GM12878 (cell line): ENCODE results near the gene PDE10A. TPM values are rescaled to one million over a fixed set of nuclear protein-coding genes. Genes with fewer than 3 reads are reported as not detected.

ENCODE experiments used
- ATAC-seq: fragments of 200-7000 bp; cut with Tn5 transposase; 3 replicates; pipeline ENCODE4 v1.9.1; 2020; ENCODE audit warnings: mild to moderate bottlenecking, moderate library complexity
- BruUV-seq: library from RNA; stranded (reverse); fragments of 400-500 nt; replicated peaks from 2 replicates; lab custom pipeline; 2021; lab: Mats Ljungman, UMichigan
- CTCF ChIA-PET: fragments of 300-600 bp; sonication (Branson Sonifier 250); formaldehyde crosslinking; extraction: SDS; loops from one replicate; lab custom pipeline; 2021; ENCODE audit warnings: inconsistent platforms; lab: Yijun Ruan, JAX
- POLR2A ChIA-PET: fragments of 350-600 bp; formaldehyde crosslinking; extraction: SDS; loops from one replicate; lab custom pipeline; 2021; ENCODE audit warnings: inconsistent platforms; lab: Charles Lee
- RAD21 ChIA-PET: fragments of 300-600 bp; sonication (Branson Sonifier 250); formaldehyde crosslinking; loops from one replicate; lab custom pipeline; 2023; ENCODE audit warnings: antibody characterized with exemption; ENCODE audit not compliant: unreplicated experiment; lab: Charles Lee
- SMC1A ChIA-PET: fragments of 300-600 bp; sonication (Branson Sonifier 250); formaldehyde crosslinking; loops from one replicate; lab custom pipeline; 2023; ENCODE audit not compliant: unreplicated experiment, uncharacterized antibody; lab: Charles Lee
- DNase-seq: peaks from one replicate; pipeline ENCODE4 v3.0.0-alpha.2; 2011; ENCODE audit warnings: low read depth, low spot score
- FAIRE-seq: peaks from 3 replicates; lab custom pipeline; 2011; peaks lifted over from hg19 to GRCh38; lab: Jason Lieb, UNC
- H2AFZ ChIP-seq: 2 replicates; pipeline ENCODE4 v1.6.0; 2011; ENCODE audit warnings: low read depth, low read length, control low read depth; ENCODE audit not compliant: control insufficient read depth
- H3K27ac ChIP-seq: 2 replicates; pipeline ENCODE4 v1.5.1; 2011; ENCODE audit warnings: control low read depth; ENCODE audit not compliant: control insufficient read depth, insufficient read depth
- H3K27me3 ChIP-seq, 2 experiments: replicated peaks in 1 of 2; 2 replicates each; pipeline versions ENCODE4 v1.6.0 to v1.6.1; 2011; ENCODE audit warnings: low read length in 1 of 2; ENCODE audit not compliant: control insufficient read depth in 2 of 2, insufficient read depth in 2 of 2
- H3K36me3 ChIP-seq, 2 experiments: 2 replicates each; pipeline ENCODE4 v1.5.1; 2011; ENCODE audit warnings: low read length in 1 of 2; ENCODE audit not compliant: control insufficient read depth in 2 of 2, insufficient read depth in 2 of 2
- H3K4me1 ChIP-seq: 2 replicates; pipeline ENCODE4 v1.6.1; 2011; ENCODE audit warnings: mild to moderate bottlenecking, low read length, moderate library complexity, mixed read lengths; ENCODE audit not compliant: control insufficient read depth, insufficient read depth
- H3K4me2 ChIP-seq: 2 replicates; pipeline ENCODE4 v1.6.0; 2011; ENCODE audit warnings: control low read depth; ENCODE audit not compliant: control insufficient read depth, insufficient read depth
- H3K4me3 ChIP-seq: fragments of 200-600 bp; sonication (generic); 2 replicates; pipeline ENCODE4 v1.5.1; 2016
- H3K79me2 ChIP-seq: 2 replicates; pipeline ENCODE4 v1.6.0; 2011; ENCODE audit warnings: low read length; ENCODE audit not compliant: control insufficient read depth, insufficient read depth
- H3K9ac ChIP-seq: 2 replicates; pipeline ENCODE4 v1.8.0; 2011; ENCODE audit warnings: low read length, control low read depth, mixed read lengths; ENCODE audit not compliant: control insufficient read depth, insufficient read depth
- H3K9me3 ChIP-seq: replicated peaks from 3 replicates; pipeline ENCODE4 v1.5.1; 2011; ENCODE audit warnings: mild to moderate bottlenecking, low read length; ENCODE audit not compliant: control insufficient read depth, insufficient read depth
- H4K20me1 ChIP-seq: 2 replicates; pipeline ENCODE4 v1.6.0; 2011; ENCODE audit not compliant: control insufficient read depth, insufficient read depth
- ATF7 ChIP-seq: fragments of 450-650 bp; IDR thresholded peaks from 2 replicates; pipeline ENCODE4 v1.6.1; 2016; ENCODE audit warnings: low read depth, mild to moderate bottlenecking
- BCL3 ChIP-seq: IDR thresholded peaks from 2 replicates; pipeline ENCODE4 v1.6.1; 2011; ENCODE audit warnings: borderline replicate concordance, low read depth, mild to moderate bottlenecking, moderate library complexity, low read length; ENCODE audit not compliant: insufficient read depth, poor library complexity, severe bottlenecking
- BMI1 ChIP-seq: fragments of 450-650 bp; IDR thresholded peaks from 2 replicates; pipeline ENCODE4 v1.6.1; 2016; ENCODE audit warnings: mild to moderate bottlenecking, moderate library complexity, borderline replicate concordance
- CHD2 ChIP-seq: IDR thresholded peaks from 2 replicates; pipeline ENCODE4 v1.6.1; 2011; ENCODE audit warnings: low read depth, low read length, improper control_type of control experiment, borderline replicate concordance
- DPF2 ChIP-seq: fragments of 450-650 bp; IDR thresholded peaks from 2 replicates; pipeline ENCODE4 v1.6.1; 2017; ENCODE audit warnings: mild to moderate bottlenecking
- ELK1 ChIP-seq: IDR thresholded peaks from 2 replicates; pipeline ENCODE4 v1.6.1; 2012; ENCODE audit warnings: low read depth, low read length, improper control_type of control experiment
- EZH2 ChIP-seq: IDR thresholded peaks from 2 replicates; pipeline ENCODE4 v1.6.1; 2012; ENCODE audit warnings: low read depth, mild to moderate bottlenecking, control low read depth, inconsistent platforms, low read length, borderline replicate concordance; ENCODE audit not compliant: control insufficient read depth
- FOXK2 ChIP-seq: fragments of 450-650 bp; IDR thresholded peaks from 2 replicates; pipeline ENCODE4 v1.6.1; 2017; ENCODE audit warnings: mild to moderate bottlenecking, moderate library complexity
- LARP7 ChIP-seq: fragments of 450-650 bp; IDR thresholded peaks from 2 replicates; pipeline ENCODE4 v1.6.1; 2017; ENCODE audit warnings: mild to moderate bottlenecking
- MTA3 ChIP-seq: IDR thresholded peaks from 2 replicates; pipeline ENCODE4 v1.6.1; 2012; ENCODE audit warnings: low read length, inconsistent platforms, borderline replicate concordance
- NFXL1 ChIP-seq: fragments of 450-650 bp; IDR thresholded peaks from 2 replicates; pipeline ENCODE4 v1.6.1; 2017; ENCODE audit warnings: antibody characterized with exemption, mild to moderate bottlenecking, borderline replicate concordance
- SIX5 ChIP-seq: IDR thresholded peaks from 2 replicates; pipeline ENCODE4 v1.6.1; 2011; ENCODE audit warnings: mild to moderate bottlenecking, low read depth, low read length, moderate library complexity; ENCODE audit not compliant: severe bottlenecking
- SMARCA5 ChIP-seq: fragments of 450-650 bp; IDR thresholded peaks from 2 replicates; pipeline ENCODE4 v1.6.1; 2017; ENCODE audit warnings: mild to moderate bottlenecking
- TCF3 ChIP-seq: IDR thresholded peaks from 2 replicates; pipeline ENCODE4 v1.6.1; 2012; ENCODE audit warnings: low read depth, mild to moderate bottlenecking, low read length, borderline replicate concordance; ENCODE audit not compliant: insufficient read depth
- ZBED1 ChIP-seq: IDR thresholded peaks from 2 replicates; pipeline ENCODE4 v1.6.1; 2016; ENCODE audit warnings: borderline replicate concordance
- WGBS: methylation state at CpG from one replicate; pipeline ENCODE4 v1.1.6; 2016; ENCODE audit warnings: low lambda C conversion rate; ENCODE audit not compliant: insufficient replicate concordance, insufficient coverage; ENCODE audit errors: missing lambda C conversion rate; 5-methylcytosine and 5-hydroxymethylcytosine counted together
- in situ Hi-C: fragments of 300-500 bp; cut with MboI; formaldehyde crosslinking; loops from 9 replicates; pipeline ENCODE4 v1.14.3; 2018; ENCODE audit warnings: mixed read lengths
- intact Hi-C: fragments of 100-400 bp; cut with micrococcal nuclease; formaldehyde crosslinking; loops from one replicate; pipeline ENCODE4 v1.14.2; 2022; ENCODE audit not compliant: unreplicated experiment
- polyA plus RNA-seq, 11 experiments: library from polyadenylated mRNA; depleted of rRNA in 4 of 11; unstranded in 6 of 11; stranded (reverse) in 5 of 11; fragments of >200 nt; fragmentation: Nextera tagmentation in 4 of 11; fragmentation: Illumina TruSeq in 1 of 11; extraction: Ambion mirVana in 4 of 11; extraction: Trizol in 1 of 11; gene quantifications; 1 replicate in 1 of 11; 2 replicates in 10 of 11; pipeline versions ENCODE4 v1.2.1 to v1.2.3, GENCODE V29; 2011 to 2016; ENCODE audit warnings: inconsistent platforms in 2 of 11, missing spikeins in 2 of 11, low read depth in 1 of 11
- total RNA-seq, 4 experiments: library from RNA; depleted of rRNA in 3 of 4; stranded (reverse); fragments of >200 nt in 3 of 4; fragmentation: Illumina TruSeq in 1 of 4; extraction: Trizol in 1 of 4; gene quantifications; 2 replicates each; pipeline versions ENCODE4 v1.2.1 to v1.2.3, GENCODE V29; 2013 to 2021

PDE10A gene
- total and polyA plus RNA-seq, 10 of the 15 experiments (the other 5 are each of a cell fraction or from before 2014, with no cell fraction given): under 0.01 to 1.3 (median 0.03) TPM; not detected in 2

- ChIA-PET CTCF (no interaction called here), POLR2A (no interaction called here), RAD21 (no interaction called here), SMC1A (no interaction called here)
- Histone ChIP-seq H3K27ac (no peak overlapping the region), H3K4me3 (no peak overlapping the region), H3K36me3 (no peaks in the 10 kb centered on the region), H3K27me3 (no peaks in the 10 kb centered on the region), H4K20me1 (no peaks in the 10 kb centered on the region), H3K9ac (no peak overlapping the region), H2AFZ (no peak overlapping the region), H3K9me3 (no peaks in the 10 kb centered on the region), H3K4me2 (no peak overlapping the region), H3K79me2 (no peaks in the 10 kb centered on the region), H3K4me1 (no peaks in the 10 kb centered on the region)
- ATAC-seq (no peak), DNase-seq (no peak), FAIRE-seq (no peak)
- intact Hi-C loops (no loop called here), in situ Hi-C loops (no loop called here)
- TF ChIP-seq LARP7 (no peak), ZBED1 (no peak), BCL3 (no peak)
- BruUV-seq: no TSS peak
- 38% methylated on average over 10 of the region's 10 CpGs for WGBS
These were observed 57.7 kb downstream of the PDE10A start for GRCh38 chr6:165605182-165605875.

- intact Hi-C loops: no loop called here
- RAD21 ChIA-PET: no interaction called here
- no TSS peak for BruUV-seq
- in situ Hi-C loops: no loop called here
- CTCF ChIA-PET: no interaction called here
- Histone ChIP-seq H3K9me3 (no peaks in the 10 kb centered on the region), H2AFZ (no peak overlapping the region), H3K9ac (no peak overlapping the region), H3K4me3 (no peak overlapping the region), H3K27me3 (no peaks in the 10 kb centered on the region), H4K20me1 (no peaks in the 10 kb centered on the region), H3K4me2 (no peak overlapping the region), H3K4me1 (no peaks in the 10 kb centered on the region), H3K27ac (no peak overlapping the region), H3K79me2 (no peaks in the 10 kb centered on the region), H3K36me3 (no peaks in the 10 kb centered on the region)
- ATAC-seq (no peak), DNase-seq (no peak), FAIRE-seq (no peak)
- WGBS: 19% methylated on average over 6 of the region's 6 CpGs
- SMC1A ChIA-PET: no interaction called here
- POLR2A ChIA-PET: no interaction called here
- TF ChIP-seq BMI1 (no peak), MTA3 (no peak), EZH2 (no peak), ATF7 (no peak), CHD2 (no peak), SMARCA5 (no peak), SIX5 (no peak), LARP7 (no peak), DPF2 (no peak), TCF3 (no peak), NFXL1 (no peak), FOXK2 (no peak), ELK1 (no peak)
These were observed 60.8 kb downstream of the PDE10A start for GRCh38 chr6:165602291-165602690.
